Kidney capillary endothelial cell (primary cell): ENCODE results near the gene S100A10.

ENCODE experiments used
- DNase-seq: peaks from one replicate; pipeline ENCODE4 v3.0.0-alpha.2; 2018; ENCODE audit warnings: low spot score

The S100A10 gene

GRCh38 chr1:151964510-151964909, 29.1 kb downstream of the S100A10 start:
- DNase-seq = no peak

- no peak for DNase-seq
Observed at GRCh38 chr1:151963288-151963687, 30.4 kb downstream of the S100A10 start.

- no peak for DNase-seq
Observed at GRCh38 chr1:151961833-151962232, 31.8 kb downstream of the S100A10 start.

- no peak for DNase-seq
Observed at GRCh38 chr1:151960780-151961513, 32.7 kb downstream of the S100A10 start.

- DNase-seq = no peak
Observed at GRCh38 chr1:151958959-151959358, 34.7 kb downstream of the S100A10 start.

GRCh38 chr1:151956957-151957497, 36.6 kb downstream of the S100A10 start:
- DNase-seq = no peak

GRCh38 chr1:151953409-151954094, 40.1 kb downstream of the S100A10 start:
- DNase-seq = no peak

GRCh38 chr1:151952811-151953210, 40.8 kb downstream of the S100A10 start:
- DNase-seq = no peak

GRCh38 chr1:151949371-151950193, 44.1 kb downstream of the S100A10 start:
- DNase-seq = no peak

GRCh38 chr1:151948506-151948905, 45.2 kb downstream of the S100A10 start:
- no peak for DNase-seq

GRCh38 chr1:151947140-151947539, 46.5 kb downstream of the S100A10 start:
- DNase-seq = no peak

- DNase-seq = peak; percentile 72
Observed at GRCh38 chr1:151945725-151946722, 47.6 kb downstream of the S100A10 start.

GRCh38 chr1:151944857-151945575, 48.6 kb downstream of the S100A10 start:
- DNase-seq = no peak

- no peak for DNase-seq
Observed at GRCh38 chr1:151944126-151944856, 49.4 kb downstream of the S100A10 start.

GRCh38 chr1:151943591-151943990, 50.1 kb downstream of the S100A10 start:
- no peak for DNase-seq

GRCh38 chr1:151942882-151943281, 50.8 kb downstream of the S100A10 start:
- DNase-seq = no peak

- no peak for DNase-seq
Observed at GRCh38 chr1:151940541-151940940, 53.1 kb downstream of the S100A10 start.

- no peak for DNase-seq
Observed at GRCh38 chr1:151939779-151940178, 53.9 kb downstream of the S100A10 start.

GRCh38 chr1:151939141-151939540, 54.5 kb downstream of the S100A10 start:
- no peak for DNase-seq

GRCh38 chr1:151936653-151937052, 57.0 kb downstream of the S100A10 start:
- no peak for DNase-seq
